H7 (cell line): ENCODE measurements around the gene NIT1. TPM values are rescaled to one million over a fixed set of nuclear protein-coding genes. Genes with fewer than 3 reads are reported as not detected.

Experiments
- DNase-seq: peaks from one replicate; pipeline ENCODE4 v3.0.0; 2012
- H3K27me3 ChIP-seq: 2 replicates; pipeline ENCODE4 v1.6.0; 2011; ENCODE audit warnings: mild to moderate bottlenecking, low read length; ENCODE audit not compliant: control insufficient read depth, insufficient read depth
- H3K36me3 ChIP-seq: replicated peaks from 2 replicates; pipeline ENCODE4 v1.5.1; 2011; ENCODE audit warnings: low read length; ENCODE audit not compliant: control insufficient read depth, insufficient read depth
- H3K4me3 ChIP-seq: 2 replicates; pipeline ENCODE4 v1.5.1; 2011; ENCODE audit warnings: low read depth, mild to moderate bottlenecking, control low read depth, low read length, moderate library complexity; ENCODE audit not compliant: insufficient read depth
- total RNA-seq: library from RNA; depleted of rRNA; stranded (reverse); fragments of >200 nt; shearing (Covaris generic); gene quantifications from 2 replicates; pipeline ENCODE4 v1.2.3, GENCODE V29; 2014

Gene NIT1
- total RNA-seq, 1 experiment from 2014 or later: 81.5 TPM

GRCh38 chr1:161138431-161138830 is 20.5 kb downstream of the NIT1 start:
- Histone ChIP-seq H3K36me3 (no peaks in the 10 kb centered on the region), H3K27me3 (no peaks in the 10 kb centered on the region), H3K4me3 (no peak overlapping the region)
- no peak for DNase-seq

DNA sequence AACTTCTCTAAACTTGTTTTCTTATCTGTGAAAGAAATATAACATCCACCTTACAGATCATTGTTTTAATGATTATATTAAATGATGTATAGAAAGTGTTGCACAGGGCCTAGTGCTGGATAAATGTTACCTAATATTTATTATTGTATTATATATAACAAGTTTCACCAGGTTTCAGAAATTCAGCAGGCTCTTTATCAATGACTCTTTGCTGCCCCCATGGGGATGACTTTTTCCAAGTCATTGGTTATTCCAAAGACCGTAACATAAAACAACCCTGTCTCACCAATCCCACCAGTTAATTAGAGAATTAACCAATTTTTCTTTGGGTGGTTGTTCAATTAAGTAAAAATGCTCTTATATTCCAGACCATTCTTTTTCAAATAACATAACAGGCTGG is 21.9 kb downstream of the NIT1 start:
- DNase-seq: peak; percentile 70
- Histone ChIP-seq H3K4me3 (no peak overlapping the region), H3K36me3 (no peaks in the 10 kb centered on the region), H3K27me3 (no peaks in the 10 kb centered on the region)

GRCh38 chr1:161140755-161141400 is 23.0 kb downstream of the NIT1 start:
- no peaks in the 10 kb centered on the region for H3K27me3 ChIP-seq
- no peaks in the 10 kb centered on the region for H3K36me3 ChIP-seq
- H3K4me3 ChIP-seq: no peak overlapping the region
- DNase-seq: no peak

- DNase-seq: no peak
- no peaks in the 10 kb centered on the region for H3K27me3 ChIP-seq
- H3K4me3 ChIP-seq: no peak overlapping the region
- H3K36me3 ChIP-seq: no peaks in the 10 kb centered on the region
Observed at GRCh38 chr1:161145832-161146231, 27.9 kb downstream of the NIT1 start.

- Histone ChIP-seq H3K36me3 (no peaks in the 10 kb centered on the region; the same call in 1 of the 2 replicates), H3K4me3 (peak overlapping the region; percentile 80), H3K27me3 (no peaks in the 10 kb centered on the region)
- DNase-seq: peak; percentile 49
Observed at GRCh38 chr1:161153176-161153575, 35.3 kb downstream of the NIT1 start.

- Histone ChIP-seq H3K27me3 (no peaks in the 10 kb centered on the region), H3K36me3 (no peaks in the 10 kb centered on the region; the same call in 1 of the 2 replicates), H3K4me3 (peak within 1 kb of the TSS; percentile 80)
- DNase-seq: peak; percentile 82
Observed at GRCh38 chr1:161153682-161154337, 35.9 kb downstream of the NIT1 start, which contains the start of gene UFC1. UFC1 (plus strand) TSS chr1:161153978; CDS start chr1:161153998, 20 bp downstream.

DNA sequence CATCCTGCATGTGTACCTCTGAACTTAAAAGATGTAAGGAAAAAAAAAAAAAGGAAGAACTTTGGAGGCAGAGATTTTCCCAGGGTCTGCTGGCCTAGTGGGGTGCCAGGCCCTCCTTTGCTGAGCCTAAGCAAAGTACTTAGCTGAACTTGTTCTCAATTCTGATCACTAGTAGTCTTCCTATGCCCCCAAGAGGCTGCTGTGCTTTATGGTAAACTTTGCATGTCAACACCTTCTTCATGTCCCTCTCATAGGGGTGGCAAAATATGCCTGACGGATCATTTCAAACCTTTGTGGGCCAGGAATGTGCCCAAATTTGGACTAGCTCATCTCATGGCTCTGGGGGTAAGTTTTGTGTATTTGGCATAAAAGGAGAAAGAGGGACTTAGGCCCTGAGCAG is 40.0 kb downstream of the NIT1 start:
- no peak for DNase-seq
- peaks cover 9% of the 10 kb centered on the region for H3K36me3 ChIP-seq
- no peaks in the 10 kb centered on the region for H3K27me3 ChIP-seq
- no peak overlapping the region for H3K4me3 ChIP-seq

DNA sequence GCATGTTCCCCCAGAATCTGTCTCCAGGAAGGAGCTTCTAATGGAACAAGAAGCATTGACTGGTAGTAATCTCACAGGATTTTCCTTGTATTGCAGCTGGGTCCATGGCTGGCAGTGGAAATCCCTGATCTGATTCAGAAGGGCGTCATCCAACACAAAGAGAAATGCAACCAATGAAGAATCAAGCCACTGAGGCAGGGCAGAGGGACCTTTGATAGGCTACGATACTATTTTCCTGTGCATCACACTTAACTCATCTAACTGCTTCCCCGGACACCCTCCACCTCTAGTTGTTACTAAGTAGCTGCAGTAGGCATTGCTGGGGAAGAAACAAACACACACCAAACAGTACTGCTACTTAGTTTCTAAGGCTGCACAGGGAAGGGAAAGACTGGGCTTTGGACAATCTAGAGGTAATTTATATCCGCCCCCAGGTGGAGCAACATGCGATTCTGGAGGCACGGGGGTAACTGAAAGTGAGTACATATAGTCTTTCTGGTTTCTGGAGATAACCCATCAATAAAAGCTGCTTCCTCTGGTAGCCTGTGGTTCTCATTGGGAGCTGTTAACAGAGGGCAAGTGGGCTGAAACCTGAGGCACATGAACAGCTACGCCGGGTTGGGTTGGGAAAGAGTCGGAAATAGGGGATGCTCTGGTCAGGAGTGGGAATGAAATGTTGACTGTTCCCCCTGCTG is 40.6 kb downstream of the NIT1 start:
- Histone ChIP-seq H3K4me3 (peak overlapping the region; percentile 91), H3K27me3 (no peaks in the 10 kb centered on the region), H3K36me3 (peaks cover 9% of the 10 kb centered on the region)
- DNase-seq: no peak

- DNase-seq: peak; percentile 98
- Histone ChIP-seq H3K27me3 (no peaks in the 10 kb centered on the region), H3K36me3 (peaks cover 12% of the 10 kb centered on the region), H3K4me3 (peak within 1 kb of the TSS; percentile 91)
Observed at GRCh38 chr1:161159087-161159912, 41.4 kb downstream of the NIT1 start, which contains the start of gene USP21. USP21 (plus strand) TSS chr1:161159500; CDS start chr1:161160641, 1,141 bp downstream.

DNA sequence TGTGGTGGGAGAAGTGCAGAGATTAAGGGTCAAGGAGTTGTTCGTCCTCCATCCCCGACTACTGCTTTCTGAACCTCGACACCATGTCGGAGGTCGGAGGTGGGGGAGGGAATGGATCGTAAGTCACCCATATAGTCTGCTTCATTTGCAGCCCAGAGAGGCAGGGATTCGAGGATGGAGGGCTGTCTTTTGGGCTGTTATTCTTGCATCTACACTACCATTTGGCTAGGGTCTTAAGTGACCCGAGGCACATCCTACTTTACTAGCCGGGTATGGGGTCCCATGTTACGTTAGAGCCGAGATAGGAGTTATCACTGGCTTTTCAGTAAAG is 42.0 kb downstream of the NIT1 start:
- no peaks in the 10 kb centered on the region for H3K27me3 ChIP-seq
- DNase-seq: no peak
- peaks cover 16% of the 10 kb centered on the region for H3K36me3 ChIP-seq
- H3K4me3 ChIP-seq: peak overlapping the region; percentile 91

GRCh38 chr1:161160671-161161145 is 42.8 kb downstream of the NIT1 start:
- DNase-seq: no peak
- no peak overlapping the region for H3K4me3 ChIP-seq
- H3K36me3 ChIP-seq: peaks cover 17% of the 10 kb centered on the region
- H3K27me3 ChIP-seq: no peaks in the 10 kb centered on the region

- Histone ChIP-seq H3K4me3 (no peak overlapping the region), H3K36me3 (peaks cover 17% of the 10 kb centered on the region), H3K27me3 (no peaks in the 10 kb centered on the region)
- no peak for DNase-seq
Observed at GRCh38 chr1:161161652-161162051, 43.7 kb downstream of the NIT1 start.

DNA sequence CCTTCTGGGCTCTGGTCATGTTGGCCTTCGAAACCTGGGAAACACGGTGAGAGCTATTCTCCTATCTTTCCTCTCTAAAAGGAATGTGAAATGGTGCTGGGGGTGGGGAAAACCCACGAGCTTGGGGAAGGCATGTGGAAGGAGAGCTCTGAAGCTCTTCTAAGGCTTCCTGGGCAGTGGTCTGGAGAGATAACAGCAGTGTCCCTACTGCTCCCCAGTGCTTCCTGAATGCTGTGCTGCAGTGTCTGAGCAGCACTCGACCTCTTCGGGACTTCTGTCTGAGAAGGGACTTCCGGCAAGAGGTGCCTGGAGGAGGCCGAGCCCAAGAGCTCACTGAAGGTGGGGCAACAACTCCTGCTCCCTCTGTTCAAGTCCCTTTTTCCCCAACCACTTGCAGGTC is 44.1 kb downstream of the NIT1 start:
- Histone ChIP-seq H3K4me3 (no peak overlapping the region), H3K36me3 (peaks cover 17% of the 10 kb centered on the region), H3K27me3 (no peaks in the 10 kb centered on the region)
- DNase-seq: no peak

- Histone ChIP-seq H3K4me3 (no peak overlapping the region), H3K27me3 (peaks cover 2% of the 10 kb centered on the region; the same call in 1 of the 2 replicates), H3K36me3 (peaks cover 17% of the 10 kb centered on the region)
- no peak for DNase-seq
Observed at GRCh38 chr1:161162806-161163205, 44.9 kb downstream of the NIT1 start.
